Osteoblast (primary cell): ENCODE measurements around the gene IER2. TPM values are rescaled to one million over a fixed set of nuclear protein-coding genes. Genes with fewer than 3 reads are reported as not detected.
A peak's percentile ranks its signal among the peaks of the same experiment; 100 is the strongest.

Source experiments
- DNase-seq: peaks from one replicate; pipeline ENCODE4 v3.0.0; 2011; ENCODE audit warnings: low spot score, mixed read lengths; ENCODE audit not compliant: insufficient read length; ENCODE audit errors: missing footprints
- H2AFZ ChIP-seq: 2 replicates; pipeline ENCODE4 v1.6.0; 2011; ENCODE audit warnings: mild to moderate bottlenecking, low read length
- H3K27ac ChIP-seq: 2 replicates; pipeline ENCODE4 v1.5.1; 2011; ENCODE audit warnings: mild to moderate bottlenecking, low read depth, low read length, moderate library complexity
- H3K27me3 ChIP-seq: 2 replicates; pipeline ENCODE4 v1.6.0; 2012; ENCODE audit warnings: mild to moderate bottlenecking, control low read depth, inconsistent platforms, low read length, moderate library complexity; ENCODE audit not compliant: insufficient read depth
- H3K36me3 ChIP-seq: 2 replicates; pipeline ENCODE4 v1.5.1; 2011; ENCODE audit warnings: mild to moderate bottlenecking, low read length, control low read depth, moderate library complexity; ENCODE audit not compliant: insufficient read depth
- H3K4me1 ChIP-seq: 2 replicates; pipeline ENCODE4 v1.5.1; 2011; ENCODE audit warnings: mild to moderate bottlenecking, low read length, control low read depth, moderate library complexity; ENCODE audit not compliant: insufficient read depth
- H3K4me2 ChIP-seq: 2 replicates; pipeline ENCODE4 v1.6.0; 2011; ENCODE audit warnings: mild to moderate bottlenecking, low read length; ENCODE audit not compliant: insufficient read depth
- H3K4me3 ChIP-seq: fragments of 200-600 bp; sonication (generic); 3 replicates; pipeline ENCODE4 v1.5.1; 2012; ENCODE audit warnings: mild to moderate bottlenecking, low read length, inconsistent platforms; ENCODE audit not compliant: insufficient read depth
- H3K79me2 ChIP-seq: 2 replicates; pipeline ENCODE4 v1.6.0; 2012; ENCODE audit warnings: mild to moderate bottlenecking, low read length, control low read depth, inconsistent platforms; ENCODE audit not compliant: insufficient read depth
- H3K9me3 ChIP-seq: 2 replicates; pipeline ENCODE4 v1.5.1; 2011; ENCODE audit warnings: low read depth, low read length, control low read depth
- H4K20me1 ChIP-seq: 2 replicates; pipeline ENCODE4 v1.6.0; 2012; ENCODE audit warnings: mild to moderate bottlenecking, low read length, control low read depth; ENCODE audit not compliant: insufficient read depth
- total RNA-seq: library from RNA; depleted of rRNA; stranded (reverse); fragments of >200 nt; gene quantifications from 2 replicates; pipeline ENCODE4 v1.2.3, GENCODE V29; 2012
- TF ChIP-seq, protein P1 (sequence below): IDR thresholded peaks from 2 replicates; pipeline ENCODE4 v1.5.1; 2011; ENCODE audit warnings: mild to moderate bottlenecking, low read depth, low read length, moderate library complexity; ENCODE audit errors: extremely low read depth

Gene IER2
- total RNA-seq, 1 donor: 14.8 TPM

DNA sequence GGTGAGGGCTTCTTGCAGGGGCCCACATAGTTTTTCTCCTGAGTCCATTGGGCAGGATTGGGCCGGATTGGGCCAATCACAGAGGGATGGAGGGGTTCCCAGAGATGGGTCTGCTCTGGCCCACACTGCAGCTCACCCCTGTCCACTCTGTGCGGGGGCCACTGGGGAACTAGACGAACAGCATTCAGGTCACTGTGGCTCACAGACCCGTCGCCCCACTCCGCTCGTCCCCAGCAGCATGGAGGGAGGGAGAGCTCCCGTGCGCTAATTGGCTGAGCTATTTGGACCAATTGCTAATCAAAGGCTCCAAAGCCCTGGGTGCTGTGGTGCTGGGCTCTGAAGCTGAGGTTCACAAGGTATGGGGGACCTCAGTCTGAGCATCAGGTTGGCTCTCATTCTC is 20.8 kb upstream of the IER2 start:
- no peaks in the 10 kb centered on the region for H3K27me3 ChIP-seq
- peaks cover 70% of the 10 kb centered on the region for H4K20me1 ChIP-seq

DNA sequence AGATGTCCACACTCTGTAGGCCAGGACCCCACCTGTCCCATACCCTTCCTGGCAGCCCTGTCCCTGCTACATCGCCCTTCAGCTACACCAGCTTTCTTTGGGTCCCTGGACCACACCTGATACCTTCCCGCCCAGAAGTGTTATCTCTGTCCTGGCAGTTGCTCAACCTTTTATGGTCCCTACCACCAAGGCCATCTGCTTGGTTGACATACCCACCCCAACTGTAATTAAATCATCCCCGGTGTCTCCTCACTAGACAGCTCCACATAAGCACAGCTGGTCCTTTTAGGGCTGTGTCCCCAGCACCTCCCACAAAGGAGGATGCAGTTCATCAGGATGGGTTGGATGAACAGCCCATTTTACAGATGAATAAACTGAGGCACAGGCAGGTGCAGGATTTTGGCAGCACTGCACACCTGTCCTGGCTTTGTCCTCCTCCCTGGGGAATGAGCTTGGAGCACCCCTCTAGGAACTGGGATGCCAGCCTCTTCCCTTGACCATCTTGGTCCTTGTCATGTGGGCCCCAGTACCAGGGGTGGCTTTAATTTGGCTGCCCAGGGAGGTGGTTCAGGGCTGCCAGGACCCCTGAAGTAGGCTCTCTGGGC is 19.2 kb upstream of the IER2 start:
- TF ChIP-seq, protein P1, sequence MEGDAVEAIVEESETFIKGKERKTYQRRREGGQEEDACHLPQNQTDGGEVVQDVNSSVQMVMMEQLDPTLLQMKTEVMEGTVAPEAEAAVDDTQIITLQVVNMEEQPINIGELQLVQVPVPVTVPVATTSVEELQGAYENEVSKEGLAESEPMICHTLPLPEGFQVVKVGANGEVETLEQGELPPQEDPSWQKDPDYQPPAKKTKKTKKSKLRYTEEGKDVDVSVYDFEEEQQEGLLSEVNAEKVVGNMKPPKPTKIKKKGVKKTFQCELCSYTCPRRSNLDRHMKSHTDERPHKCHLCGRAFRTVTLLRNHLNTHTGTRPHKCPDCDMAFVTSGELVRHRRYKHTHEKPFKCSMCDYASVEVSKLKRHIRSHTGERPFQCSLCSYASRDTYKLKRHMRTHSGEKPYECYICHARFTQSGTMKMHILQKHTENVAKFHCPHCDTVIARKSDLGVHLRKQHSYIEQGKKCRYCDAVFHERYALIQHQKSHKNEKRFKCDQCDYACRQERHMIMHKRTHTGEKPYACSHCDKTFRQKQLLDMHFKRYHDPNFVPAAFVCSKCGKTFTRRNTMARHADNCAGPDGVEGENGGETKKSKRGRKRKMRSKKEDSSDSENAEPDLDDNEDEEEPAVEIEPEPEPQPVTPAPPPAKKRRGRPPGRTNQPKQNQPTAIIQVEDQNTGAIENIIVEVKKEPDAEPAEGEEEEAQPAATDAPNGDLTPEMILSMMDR: no peak
- H3K36me3 ChIP-seq: peaks cover 22% of the 10 kb centered on the region

More for the DNA sequence above, 20.8 kb upstream of the IER2 start:
- no peak overlapping the region for H3K4me2 ChIP-seq
- TF ChIP-seq, protein P1: no peak
- peak; percentile 52 for DNase-seq
- peaks cover 38% of the 10 kb centered on the region for H3K4me1 ChIP-seq
- H3K27ac ChIP-seq: no peak overlapping the region
- peaks cover 92% of the 10 kb centered on the region for H3K79me2 ChIP-seq
- peaks cover 22% of the 10 kb centered on the region for H3K36me3 ChIP-seq
- H3K9me3 ChIP-seq: no peaks in the 10 kb centered on the region
- no peak overlapping the region for H3K4me3 ChIP-seq
- no peak overlapping the region for H2AFZ ChIP-seq

DNA sequence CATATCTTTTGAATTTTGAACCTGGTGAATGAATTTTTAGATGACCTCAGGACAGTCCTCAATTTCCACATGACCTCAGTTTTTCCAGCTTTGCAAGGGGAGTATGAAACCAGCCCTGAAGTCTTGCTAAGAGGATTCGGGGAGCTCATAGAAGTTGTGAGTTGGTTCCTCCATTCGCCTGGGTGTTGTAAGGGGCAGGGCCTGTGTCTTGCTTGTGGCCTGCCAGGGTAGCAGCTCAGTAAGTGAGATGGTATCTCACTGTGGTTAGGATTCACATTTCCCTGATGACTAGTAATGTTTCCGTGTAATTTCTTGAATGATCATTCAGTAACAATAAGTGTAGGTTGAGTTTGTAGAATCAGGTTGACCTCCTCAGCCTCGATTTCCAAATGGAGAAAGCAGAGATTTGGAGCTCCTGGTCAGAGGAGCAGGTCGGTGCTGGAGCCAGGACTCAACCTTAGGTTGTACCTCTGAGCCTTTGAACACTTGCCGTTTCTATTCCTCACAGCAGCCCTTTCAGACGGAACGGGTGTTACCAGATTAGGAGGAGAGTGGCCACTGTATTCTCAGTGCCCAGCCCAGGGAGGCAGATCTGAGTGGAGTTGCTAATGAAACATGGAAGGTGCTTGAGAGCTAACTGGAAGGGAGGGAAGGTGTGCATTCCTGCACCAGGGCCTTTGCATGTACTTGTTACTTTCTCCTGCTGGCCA is 17.6 kb upstream of the IER2 start:
- no peaks in the 10 kb centered on the region for H3K9me3 ChIP-seq
- TF ChIP-seq, protein P1: no peak
- H3K4me1 ChIP-seq: peaks cover 35% of the 10 kb centered on the region
- H3K79me2 ChIP-seq: peaks cover 91% of the 10 kb centered on the region
- H3K4me3 ChIP-seq: no peak overlapping the region
- H3K36me3 ChIP-seq: peaks cover 28% of the 10 kb centered on the region
- peak overlapping the region; percentile 77 for H3K27ac ChIP-seq
- peak overlapping the region; percentile 57 for H3K4me2 ChIP-seq
- H3K27me3 ChIP-seq: no peaks in the 10 kb centered on the region
- no peak overlapping the region for H2AFZ ChIP-seq
- DNase-seq: peak; percentile 97
- peaks cover 67% of the 10 kb centered on the region for H4K20me1 ChIP-seq

More for the DNA sequence above, 19.2 kb upstream of the IER2 start:
- H2AFZ ChIP-seq: no peak overlapping the region
- DNase-seq: no peak
- H3K9me3 ChIP-seq: no peaks in the 10 kb centered on the region
- H3K27me3 ChIP-seq: no peaks in the 10 kb centered on the region
- H3K4me1 ChIP-seq: peaks cover 42% of the 10 kb centered on the region
- H3K4me2 ChIP-seq: no peak overlapping the region
- H3K27ac ChIP-seq: peak overlapping the region; percentile 77
- peaks cover 78% of the 10 kb centered on the region for H4K20me1 ChIP-seq
- H3K4me3 ChIP-seq: no peak overlapping the region
- H3K79me2 ChIP-seq: peaks cover 92% of the 10 kb centered on the region

DNA sequence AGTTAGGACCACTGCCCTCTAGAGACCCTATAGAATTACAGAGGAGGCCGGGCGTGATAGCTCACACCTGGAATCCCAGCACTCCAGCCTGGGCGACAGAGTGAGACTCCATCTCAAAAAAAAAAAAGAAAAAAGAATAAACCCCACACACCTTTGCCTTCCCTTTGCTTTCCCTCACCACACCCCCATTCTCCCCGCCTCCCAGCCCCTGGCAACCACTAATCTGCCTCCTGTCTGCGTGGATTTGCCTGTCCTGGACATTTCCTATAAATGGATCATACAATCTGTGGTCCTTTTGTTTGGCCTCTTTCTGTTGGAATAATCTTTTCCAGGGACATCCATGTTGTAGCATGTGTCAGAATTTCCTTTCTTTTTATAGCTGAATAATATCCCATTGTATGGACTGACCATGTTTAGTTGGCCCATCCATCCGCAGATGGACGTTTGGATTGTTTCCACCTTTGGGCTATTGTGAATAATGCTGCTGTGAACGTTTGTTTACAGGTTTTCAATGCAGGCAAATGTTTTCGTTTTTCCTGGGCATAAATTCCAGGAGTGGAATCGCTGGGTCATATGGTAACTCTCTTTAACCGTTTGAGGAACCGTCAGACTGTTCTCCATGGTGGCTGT is 16.9 kb upstream of the IER2 start:
- peaks cover 35% of the 10 kb centered on the region for H3K4me1 ChIP-seq
- no peaks in the 10 kb centered on the region for H3K9me3 ChIP-seq
- peaks cover 35% of the 10 kb centered on the region for H3K36me3 ChIP-seq
- H4K20me1 ChIP-seq: peaks cover 61% of the 10 kb centered on the region
- H3K79me2 ChIP-seq: peaks cover 89% of the 10 kb centered on the region
- no peak overlapping the region for H3K4me2 ChIP-seq
- peak; percentile 22 for DNase-seq
- TF ChIP-seq, protein P1: no peak
- H3K27me3 ChIP-seq: no peaks in the 10 kb centered on the region
- H2AFZ ChIP-seq: no peak overlapping the region
- H3K4me3 ChIP-seq: no peak overlapping the region
- peak overlapping the region; percentile 77 for H3K27ac ChIP-seq
